HG03565 (cell line): ENCODE measurements around the gene ZNF367.
"Not testable (repeated sequence)": the region's sequence is repeated elsewhere in the genome, so short reads cannot be mapped to it uniquely, and the experiment has no call there.

Experiments used
- ATAC-seq: cut with Tn5 transposase; IDR thresholded peaks from one replicate; pipeline ENCODE4 v1.9.1; 2021; ENCODE audit warnings: mild to moderate bottlenecking, moderate library complexity; ENCODE audit not compliant: unreplicated experiment

ZNF367 gene

GRCh38 chr9:96375507-96375906 is 42.7 kb downstream of the ZNF367 start:
- not testable (repeated sequence) for ATAC-seq

DNA sequence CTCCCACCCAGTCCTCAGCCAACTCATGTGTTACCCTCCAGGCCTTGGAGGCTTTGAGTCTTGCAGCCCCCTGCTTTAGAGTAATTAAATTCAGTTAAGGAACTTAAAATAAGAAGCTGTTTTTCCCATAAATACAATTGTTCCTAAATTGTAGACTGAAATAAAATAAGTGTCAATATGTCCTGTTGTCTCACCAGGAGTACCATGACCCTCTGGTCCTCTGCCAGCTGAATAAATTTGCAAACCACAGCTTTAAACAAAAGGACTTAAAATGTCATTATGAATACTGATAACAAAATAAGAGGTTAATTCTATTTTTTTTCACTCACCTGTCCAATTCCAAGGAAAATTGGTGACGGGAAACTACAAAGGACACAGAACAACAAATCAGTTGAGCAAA is 50.2 kb downstream of the ZNF367 start:
- ATAC-seq, result no peak

- no peak for ATAC-seq
Observed at GRCh38 chr9:96363175-96363967, 54.8 kb downstream of the ZNF367 start.

- ATAC-seq, result not testable (repeated sequence)
Observed at GRCh38 chr9:96362119-96362518, 56.1 kb downstream of the ZNF367 start.

DNA sequence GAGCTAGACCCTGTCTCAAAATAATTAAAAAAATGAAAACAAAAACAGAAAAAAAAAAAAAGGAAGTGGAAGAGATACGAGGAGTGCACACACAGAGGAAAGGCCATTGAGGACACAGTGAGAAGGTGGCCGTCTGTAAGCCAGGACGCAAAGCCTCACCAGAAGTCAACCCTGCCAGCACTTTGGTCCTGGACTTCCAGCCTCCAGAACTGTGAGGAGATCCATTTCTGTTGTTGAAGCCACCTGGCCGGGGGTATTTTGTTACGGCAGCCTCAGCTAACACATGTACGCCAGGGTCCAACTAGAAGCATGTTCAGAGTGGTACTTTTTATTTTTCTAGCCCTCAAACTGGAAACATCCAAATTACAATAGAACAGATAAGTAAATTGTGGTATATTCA is 56.5 kb downstream of the ZNF367 start:
- no peak for ATAC-seq

DNA sequence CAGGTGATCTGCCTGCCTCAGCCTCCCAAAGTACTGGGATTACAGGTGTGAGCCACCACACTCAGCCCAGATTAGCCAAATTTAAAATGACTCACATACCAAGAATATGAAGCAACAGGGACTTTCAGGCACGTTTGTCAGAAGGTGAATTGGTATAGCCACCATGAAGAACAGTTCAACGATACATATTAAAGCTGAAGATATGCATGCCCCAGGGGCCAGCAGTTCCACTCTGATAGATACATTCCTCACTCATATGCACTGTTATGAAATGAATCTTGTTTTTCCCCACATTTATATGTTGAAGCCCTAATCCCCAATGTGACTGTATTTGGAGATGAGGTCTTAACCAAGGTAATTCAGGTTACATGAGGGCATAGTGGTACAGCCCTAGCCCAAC is 57.2 kb downstream of the ZNF367 start:
- ATAC-seq, result no peak

GRCh38 chr9:96360523-96360922 is 57.6 kb downstream of the ZNF367 start:
- not testable (repeated sequence) for ATAC-seq

- no peak for ATAC-seq
Observed at GRCh38 chr9:96350866-96351265, 67.3 kb downstream of the ZNF367 start.

DNA sequence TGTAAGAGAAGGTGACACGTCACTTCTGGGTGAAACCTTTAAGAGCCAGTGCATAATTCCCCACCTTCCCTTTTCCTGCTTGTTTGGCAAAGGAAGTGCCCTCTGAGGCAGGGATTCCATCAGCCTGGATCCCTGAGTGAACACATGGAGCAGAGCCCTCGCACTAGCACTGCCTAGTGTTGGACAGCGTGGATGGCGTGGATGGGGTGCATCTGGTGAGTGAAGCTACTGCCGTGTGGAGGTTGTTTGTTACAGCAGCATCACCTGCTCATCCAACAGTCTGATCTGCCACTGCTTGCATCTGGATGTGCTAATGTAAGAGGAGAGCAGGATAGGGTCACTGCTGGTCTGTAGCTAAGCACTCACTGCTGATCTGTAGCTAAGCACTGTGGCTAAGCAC is 69.9 kb downstream of the ZNF367 start:
- ATAC-seq, result no peak

- no peak for ATAC-seq
Observed at GRCh38 chr9:96345551-96345950, 72.6 kb downstream of the ZNF367 start.

DNA sequence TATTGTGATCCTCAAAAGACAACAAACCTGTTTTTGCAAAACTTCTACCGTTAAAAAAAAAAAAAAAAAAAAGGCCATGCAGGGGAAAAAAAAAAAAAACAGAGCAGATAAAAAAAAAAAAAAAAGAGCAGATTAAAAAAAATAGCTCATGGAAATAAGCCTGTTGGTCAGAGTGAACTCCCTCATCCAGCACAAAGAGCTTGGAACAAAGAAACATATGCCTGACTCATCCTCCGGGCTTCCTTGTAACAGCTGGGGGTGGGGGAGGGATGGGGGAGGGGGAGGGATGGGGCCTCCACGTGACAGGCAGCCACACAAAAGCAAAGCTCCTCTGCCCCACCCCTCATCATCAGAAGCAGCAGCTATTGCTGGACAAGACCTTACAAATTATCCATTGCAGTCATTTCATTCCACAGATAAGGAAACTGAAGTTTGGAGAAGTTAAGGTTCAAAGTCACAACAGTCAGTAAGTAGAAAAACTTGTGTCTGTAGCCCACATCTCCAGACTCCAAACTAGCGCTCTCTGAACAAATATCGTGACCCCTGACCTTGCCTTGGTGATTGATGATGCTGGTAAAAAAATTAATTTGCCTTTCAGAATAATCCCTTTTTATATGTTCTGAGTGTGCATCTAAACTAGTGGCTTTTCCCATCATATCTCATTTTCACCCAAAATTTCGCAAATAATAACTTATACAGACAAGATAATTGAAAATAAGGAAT is 73.6 kb downstream of the ZNF367 start:
- no peak for ATAC-seq

DNA sequence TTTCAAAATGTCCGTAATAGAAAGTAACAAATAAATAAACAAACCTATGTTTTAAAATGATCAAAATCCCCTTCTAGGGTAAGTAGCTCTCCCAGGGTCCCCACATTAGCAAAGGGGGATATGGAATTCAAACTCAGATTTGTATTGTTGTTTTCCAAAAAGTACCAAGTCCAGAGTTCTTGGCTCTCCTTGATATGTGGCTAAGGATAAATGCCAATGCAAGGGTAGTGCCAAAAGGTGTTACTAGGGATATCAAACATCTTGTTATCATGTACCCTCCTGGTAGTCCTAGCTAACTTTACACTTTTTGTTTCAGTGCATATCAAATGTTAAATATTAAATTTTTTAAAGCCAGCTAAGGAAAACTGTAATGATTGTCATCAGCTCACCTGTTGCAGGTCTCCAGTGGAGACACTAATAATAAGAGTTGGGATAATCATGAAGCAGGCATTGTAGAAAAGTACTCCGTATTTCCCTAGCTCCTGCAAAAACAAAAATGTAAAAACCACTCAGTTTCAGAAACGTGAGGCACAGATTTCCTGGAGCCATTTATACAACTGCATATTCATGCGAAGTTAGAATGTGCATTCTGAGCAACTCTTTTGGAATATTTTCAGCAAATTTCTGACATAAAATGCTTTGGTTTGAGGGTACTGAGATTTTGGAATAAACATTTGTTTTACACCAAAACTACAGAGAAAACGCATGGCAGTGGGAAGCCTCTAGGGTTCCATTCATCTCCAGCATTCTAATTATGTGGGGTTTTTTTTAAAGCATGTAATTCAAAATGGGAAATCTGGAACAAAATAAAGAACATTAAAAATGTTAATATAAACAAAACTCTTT is 74.4 kb downstream of the ZNF367 start:
- no peak for ATAC-seq

DNA sequence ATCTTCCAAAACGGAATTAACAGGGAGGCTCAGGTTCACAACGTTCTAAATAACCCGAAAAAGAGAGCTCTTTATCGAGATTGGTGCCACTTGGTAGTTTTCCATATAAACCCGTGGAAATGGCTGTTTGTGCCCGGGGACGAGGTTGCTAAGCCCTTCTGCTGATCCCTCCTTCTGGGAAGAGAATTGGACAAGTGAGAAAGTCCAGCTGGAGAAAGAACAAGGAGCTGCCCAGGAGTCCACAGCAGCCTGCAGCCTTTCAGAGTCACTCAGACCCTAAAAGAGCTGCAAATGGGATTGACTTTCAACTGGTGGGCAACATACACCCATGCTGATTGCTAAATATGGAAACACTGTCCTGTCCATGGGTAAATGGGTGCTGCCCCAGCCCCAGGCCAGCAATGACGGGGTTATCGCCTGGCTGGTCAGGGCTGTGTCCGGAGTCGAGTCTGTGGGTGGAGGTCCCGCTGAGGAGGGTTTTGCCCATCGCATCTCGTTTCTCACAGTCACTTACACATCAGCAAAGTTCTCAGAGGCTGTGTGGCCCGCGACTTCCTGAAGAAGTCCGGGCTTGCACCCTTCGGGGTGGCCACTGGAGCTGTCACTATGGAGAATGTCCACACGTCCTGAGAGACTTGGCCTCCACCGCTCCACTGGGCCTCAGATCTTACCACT is 75.5 kb downstream of the ZNF367 start:
- ATAC-seq, result no peak

DNA sequence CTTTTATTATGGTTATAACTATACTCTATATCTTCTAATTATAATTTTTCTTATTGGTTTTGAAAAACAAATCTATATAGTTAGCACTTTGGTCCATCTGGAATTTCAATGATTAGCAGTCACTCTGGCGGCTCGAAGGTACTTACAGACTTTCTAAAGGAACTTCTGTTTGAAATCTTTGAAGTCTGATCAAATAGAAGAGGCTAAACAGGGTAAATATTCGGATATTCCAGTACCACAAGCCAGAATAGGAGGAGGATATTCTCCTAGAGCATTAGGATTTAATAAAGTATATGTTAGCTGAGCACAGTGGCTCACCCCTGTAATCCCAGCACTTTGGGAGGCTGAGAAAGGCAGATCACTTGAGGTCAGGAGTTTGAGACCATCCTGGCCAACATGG is 77.5 kb downstream of the ZNF367 start:
- ATAC-seq, result no peak

- no peak for ATAC-seq
Observed at GRCh38 chr9:96338299-96338698, 79.9 kb downstream of the ZNF367 start.
